ENCODE measurements around the gene ATXN1. TPM values are rescaled to one million over a fixed set of nuclear protein-coding genes. Genes with fewer than 3 reads are reported as not detected.
"Not testable (repeated sequence)": the region's sequence is repeated elsewhere in the genome, so short reads cannot be mapped to it uniquely, and the experiment has no call there.

Gene ATXN1
- total and polyA plus RNA-seq, 2 experiments from 2014 or later, result 4.8 to 9.1 TPM

- TF ChIP-seq JUNB (IDR thresholded peaks at IDR 0.05; ENCODE audit: unreplicated experiment), result no peak
- TF ChIP-seq, protein P1, sequence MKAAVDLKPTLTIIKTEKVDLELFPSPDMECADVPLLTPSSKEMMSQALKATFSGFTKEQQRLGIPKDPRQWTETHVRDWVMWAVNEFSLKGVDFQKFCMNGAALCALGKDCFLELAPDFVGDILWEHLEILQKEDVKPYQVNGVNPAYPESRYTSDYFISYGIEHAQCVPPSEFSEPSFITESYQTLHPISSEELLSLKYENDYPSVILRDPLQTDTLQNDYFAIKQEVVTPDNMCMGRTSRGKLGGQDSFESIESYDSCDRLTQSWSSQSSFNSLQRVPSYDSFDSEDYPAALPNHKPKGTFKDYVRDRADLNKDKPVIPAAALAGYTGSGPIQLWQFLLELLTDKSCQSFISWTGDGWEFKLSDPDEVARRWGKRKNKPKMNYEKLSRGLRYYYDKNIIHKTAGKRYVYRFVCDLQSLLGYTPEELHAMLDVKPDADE (IDR thresholded peaks at IDR 0.05), result no peak
- TF ChIP-seq ZNF114 (CRISPR knock-in tag; IDR thresholded peaks at IDR 0.05), result no peak
- TF ChIP-seq ZNF331 (CRISPR knock-in tag; IDR thresholded peaks at IDR 0.05; ENCODE audit: low read depth), result no peak
- TF ChIP-seq, protein P2, sequence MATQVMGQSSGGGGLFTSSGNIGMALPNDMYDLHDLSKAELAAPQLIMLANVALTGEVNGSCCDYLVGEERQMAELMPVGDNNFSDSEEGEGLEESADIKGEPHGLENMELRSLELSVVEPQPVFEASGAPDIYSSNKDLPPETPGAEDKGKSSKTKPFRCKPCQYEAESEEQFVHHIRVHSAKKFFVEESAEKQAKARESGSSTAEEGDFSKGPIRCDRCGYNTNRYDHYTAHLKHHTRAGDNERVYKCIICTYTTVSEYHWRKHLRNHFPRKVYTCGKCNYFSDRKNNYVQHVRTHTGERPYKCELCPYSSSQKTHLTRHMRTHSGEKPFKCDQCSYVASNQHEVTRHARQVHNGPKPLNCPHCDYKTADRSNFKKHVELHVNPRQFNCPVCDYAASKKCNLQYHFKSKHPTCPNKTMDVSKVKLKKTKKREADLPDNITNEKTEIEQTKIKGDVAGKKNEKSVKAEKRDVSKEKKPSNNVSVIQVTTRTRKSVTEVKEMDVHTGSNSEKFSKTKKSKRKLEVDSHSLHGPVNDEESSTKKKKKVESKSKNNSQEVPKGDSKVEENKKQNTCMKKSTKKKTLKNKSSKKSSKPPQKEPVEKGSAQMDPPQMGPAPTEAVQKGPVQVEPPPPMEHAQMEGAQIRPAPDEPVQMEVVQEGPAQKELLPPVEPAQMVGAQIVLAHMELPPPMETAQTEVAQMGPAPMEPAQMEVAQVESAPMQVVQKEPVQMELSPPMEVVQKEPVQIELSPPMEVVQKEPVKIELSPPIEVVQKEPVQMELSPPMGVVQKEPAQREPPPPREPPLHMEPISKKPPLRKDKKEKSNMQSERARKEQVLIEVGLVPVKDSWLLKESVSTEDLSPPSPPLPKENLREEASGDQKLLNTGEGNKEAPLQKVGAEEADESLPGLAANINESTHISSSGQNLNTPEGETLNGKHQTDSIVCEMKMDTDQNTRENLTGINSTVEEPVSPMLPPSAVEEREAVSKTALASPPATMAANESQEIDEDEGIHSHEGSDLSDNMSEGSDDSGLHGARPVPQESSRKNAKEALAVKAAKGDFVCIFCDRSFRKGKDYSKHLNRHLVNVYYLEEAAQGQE (IDR thresholded peaks at IDR 0.05; ENCODE audit: unreplicated experiment), result no peak
- TF ChIP-seq POLR2AphosphoS5 (IDR thresholded peaks at IDR 0.05; ENCODE audit: low read depth), result no peak
- TF ChIP-seq EZH2phosphoT487 (IDR thresholded peaks at IDR 0.05; ENCODE audit: unreplicated experiment), result no peak
Observed at GRCh38 chr6:16461491-16461890, 299.8 kb downstream of the ATXN1 start (continued).

DNA sequence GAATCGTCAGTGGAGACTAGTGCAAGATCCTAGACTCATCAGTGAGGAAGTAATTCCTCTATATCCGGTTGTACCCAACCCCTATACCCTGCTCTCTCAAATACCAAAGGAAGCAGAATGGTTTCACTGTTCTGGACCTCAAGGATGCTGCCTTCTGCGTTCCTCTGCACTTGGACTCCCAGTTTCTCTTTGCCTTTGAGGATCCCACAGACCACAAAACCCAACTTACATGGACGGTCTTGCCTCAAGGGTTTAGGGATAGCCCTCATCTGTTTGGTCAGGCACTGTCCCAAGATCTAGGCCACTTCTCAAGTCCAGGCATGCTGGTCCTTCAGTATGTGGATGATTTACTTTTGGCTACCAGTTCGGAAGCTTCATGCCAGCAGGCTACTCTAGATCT, 301.8 kb downstream of the ATXN1 start:
- H3K79me2 ChIP-seq (replicated peaks; ENCODE audit: insufficient read depth); H3K27ac ChIP-seq (ENCODE audit: low read depth); H3K4me3 ChIP-seq; H2AFZ ChIP-seq; H4K20me1 ChIP-seq (replicated peaks; ENCODE audit: insufficient read depth); H3K4me3 Mint-ChIP-seq; H3K27me3 Mint-ChIP-seq (ENCODE audit: insufficient read depth, low read depth, poor library complexity); H3K9me2 ChIP-seq (ENCODE audit: insufficient read depth); H3K36me3 ChIP-seq (ENCODE audit: insufficient read depth); ATAC-seq; DNase-seq (ENCODE audit: low spot score); H3K27me3 ChIP-seq (ENCODE audit: insufficient read depth); H3K27ac Mint-ChIP-seq; H3F3A ChIP-seq (replicated peaks; ENCODE audit: low read depth); H3K4me2 ChIP-seq: not testable (repeated sequence)
- H3K9me3 Mint-ChIP-seq, result peaks cover 19% of the 10 kb centered on the region; the same call in 2 of the 3 replicates
- peaks cover 18% of the 10 kb centered on the region for H3K4me1 Mint-ChIP-seq
- H3K4me1 ChIP-seq (ENCODE audit: insufficient read depth), result peaks cover 11% of the 10 kb centered on the region; the same call in 1 of the 2 replicates
- peaks cover 12% of the 10 kb centered on the region; the same call in 2 of the 3 replicates for H3K36me3 Mint-ChIP-seq (ENCODE audit: low read depth)

DNA sequence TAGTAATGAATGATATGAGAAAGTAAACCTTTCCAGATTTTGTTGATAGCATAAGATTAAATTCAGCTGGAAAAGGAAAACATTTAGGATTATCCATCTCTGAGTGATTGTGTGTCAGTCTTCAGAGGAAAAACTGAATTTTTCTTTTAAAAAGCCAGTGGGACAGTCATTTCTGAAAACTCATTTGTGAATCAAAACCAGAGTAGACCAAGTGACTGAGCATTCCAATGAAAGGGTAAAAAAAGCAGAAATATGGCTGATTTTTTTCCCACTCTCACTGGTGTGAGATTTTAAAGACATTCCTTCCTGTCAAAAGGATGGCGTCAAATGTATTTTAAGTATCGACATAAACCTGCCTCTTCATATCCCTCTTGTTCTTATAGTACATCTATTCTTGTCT, 308.9 kb downstream of the ATXN1 start:
- TF ChIP-seq POLR2AphosphoS5 (IDR thresholded peaks at IDR 0.05; ENCODE audit: low read depth) (no peak), NANOG (IDR thresholded peaks at IDR 0.05; ENCODE audit: borderline replicate concordance) (no peak), ZNF462 (CRISPR knock-in tag; IDR thresholded peaks at IDR 0.05) (no peak), ZNF331 (CRISPR knock-in tag; IDR thresholded peaks at IDR 0.05; ENCODE audit: low read depth) (no peak)
- Histone ChIP-seq H3K9me2 (ENCODE audit: insufficient read depth) (no peaks in the 10 kb centered on the region), H3K79me2 (replicated peaks; ENCODE audit: insufficient read depth) (no peaks in the 10 kb centered on the region), H3K4me2 (no peak overlapping the region), H2AFZ (no peak overlapping the region), H3K27me3 (ENCODE audit: insufficient read depth) (no peaks in the 10 kb centered on the region), H3K27ac (ENCODE audit: low read depth) (no peak overlapping the region), H3K4me1 (ENCODE audit: insufficient read depth) (peaks cover 6% of the 10 kb centered on the region; the same call in 1 of the 2 replicates), H3K4me3 (no peak overlapping the region), H4K20me1 (replicated peaks; ENCODE audit: insufficient read depth) (no peaks in the 10 kb centered on the region), H3K36me3 (ENCODE audit: insufficient read depth) (no peaks in the 10 kb centered on the region), H3F3A (replicated peaks; ENCODE audit: low read depth) (no peaks in the 10 kb centered on the region)
- Mint-ChIP-seq H3K4me3 (no peak overlapping the region), H3K9me3 (peaks cover 7% of the 10 kb centered on the region; the same call in 1 of the 3 replicates), H3K27me3 (ENCODE audit: insufficient read depth, low read depth, poor library complexity) (no peaks in the 10 kb centered on the region), H3K36me3 (ENCODE audit: low read depth) (no peaks in the 10 kb centered on the region; the same call in 1 of the 3 replicates), H3K4me1 (peaks cover 10% of the 10 kb centered on the region), H3K27ac (no peak overlapping the region)
- no peak for ATAC-seq
- no peak for DNase-seq (ENCODE audit: low spot score)

Measured in GM23338 (cell line).